ENCODE data around the gene FAM171A1. TPM values are rescaled to one million over a fixed set of nuclear protein-coding genes. Genes with fewer than 3 reads are reported as not detected.

Gene FAM171A1
- total and polyA plus RNA-seq, 2 donors (not counting 3 experiments of a cell fraction or from before 2014, with no cell fraction given), result 56.3 to 75.8 TPM

GRCh38 chr10:15280462-15280861, 90.6 kb downstream of the FAM171A1 start:
- FAIRE-seq, result peak; percentile 61
- no TSS peak for BruUV-seq (replicated peaks)
- H3K27me3 ChIP-seq (ENCODE audit: control insufficient read depth in 2 of 2, insufficient read depth in 2 of 2, low read length in 2 of 2), result no peaks in the 10 kb centered on the region
- dilution Hi-C loops (cut with MboI; ENCODE audit: extremely low pct_ligation_motif_present, low sequenced_read_pairs), result no loop called here
- peaks cover 5 to 10% of the 10 kb centered on the region in 2 experiments for H3K36me3 ChIP-seq (ENCODE audit: control insufficient read depth in 2 of 2, extremely low read depth in 1 of 2, insufficient read depth in 2 of 2, low read length in 2 of 2)
- no peak for DNase-seq (ENCODE audit: low read depth, low spot score)
- H3K9me3 ChIP-seq (replicated peaks; ENCODE audit: control insufficient read depth, insufficient read depth, low read length), result no peaks in the 10 kb centered on the region
- H3K9me1 ChIP-seq (replicated peaks; ENCODE audit: control insufficient read depth, extremely low read depth, insufficient read depth, low read length), result no peaks in the 10 kb centered on the region
- intact Hi-C loops (cut with micrococcal nuclease), result no loop called here
- TF ChIP-seq EZH2 (IDR thresholded peaks at IDR 0.05; ENCODE audit: borderline replicate concordance, low read depth, low read length, severe bottlenecking) (no peak), MAX (IDR thresholded peaks at IDR 0.05; ENCODE audit: insufficient read depth, insufficient read length) (no peak), CTCF (IDR thresholded peaks at IDR 0.05; ENCODE audit: extremely low read depth in 1 of 2, insufficient read depth in 1 of 2, low read depth in 1 of 2, low read length in 2 of 2) (no peak), POLR2A (IDR thresholded peaks at IDR 0.05; ENCODE audit: low read depth, low read length) (no peak), FOS (IDR thresholded peaks at IDR 0.05; ENCODE audit: borderline replicate concordance, insufficient read depth, low read length) (no peak), GATA2 (IDR thresholded peaks at IDR 0.05; ENCODE audit: insufficient read depth, insufficient read length, low read depth, low read length) (no peak), JUN (IDR thresholded peaks at IDR 0.05; ENCODE audit: borderline replicate concordance, insufficient read depth, insufficient read length, low read depth) (no peak)
- ChIA-PET CTCF (interaction anchor here (0.5 to 1.2 kb wide), 2 partner anchors 11 to 29 kb away, joined by 3 read pairs; no protein-coding TSS in a partner anchor), POLR2A (interaction anchor here (0.5 kb wide), 1 partner anchor 162 kb away, joined by 3 read pairs; no protein-coding TSS in a partner anchor)
- no peak overlapping the region for H3K4me3 ChIP-seq (replicated peaks in 1 of 3; ENCODE audit: insufficient read depth in 1 of 3, low read depth in 1 of 3, low read length in 3 of 3)
- H3K4me1 ChIP-seq (ENCODE audit: control insufficient read depth, extremely low read depth, insufficient read depth, low read length), result peaks cover 3% of the 10 kb centered on the region
- no peak overlapping the region for H3K4me2 ChIP-seq (ENCODE audit: insufficient read depth, low read length)
- no peaks in the 10 kb centered on the region for H3K79me2 ChIP-seq (ENCODE audit: control insufficient read depth, insufficient read depth, low read length)
- no peak overlapping the region for H3K27ac ChIP-seq (ENCODE audit: insufficient read depth, low read depth, low read length)
- no peak overlapping the region for H3K9ac ChIP-seq (replicated peaks; ENCODE audit: extremely low read depth, insufficient read depth, low read length)
- no peak overlapping the region for H2AFZ ChIP-seq (ENCODE audit: low read depth, low read length)
- H4K20me1 ChIP-seq (replicated peaks; ENCODE audit: control insufficient read depth, extremely low read depth, insufficient read depth, low read length), result no peaks in the 10 kb centered on the region

Measured in endothelial cell of umbilical vein (primary cell).